GM19193 (cell line): ENCODE data around the gene SNAP47.

Experiments
- POLR2A ChIP-seq: IDR thresholded peaks from 4 replicates; pipeline ENCODE4 v1.6.1; 2011; ENCODE audit not compliant: insufficient read depth, insufficient read length; ENCODE audit errors: extremely low read depth

Gene SNAP47

GRCh38 chr1:227803933-227804332 lies 68.7 kb downstream of the SNAP47 start:
- TF ChIP-seq POLR2A, result no peak

GRCh38 chr1:227805606-227806197 lies 70.5 kb downstream of the SNAP47 start:
- TF ChIP-seq POLR2A, result no peak

- no peak for TF ChIP-seq POLR2A
Observed at GRCh38 chr1:227808566-227808965, 73.3 kb downstream of the SNAP47 start.

- no peak for TF ChIP-seq POLR2A
Observed at GRCh38 chr1:227809026-227809425, 73.8 kb downstream of the SNAP47 start.

GRCh38 chr1:227813962-227814361 lies 78.7 kb downstream of the SNAP47 start:
- no peak for TF ChIP-seq POLR2A

- no peak for TF ChIP-seq POLR2A
Observed at GRCh38 chr1:227815468-227816409, 80.5 kb downstream of the SNAP47 start, which contains the start of gene PRSS38. Gene PRSS38, plus strand, starts transcription at chr1:227815675. Its CDS starts 42 bp downstream, at chr1:227815717.

GRCh38 chr1:227816750-227817446 lies 81.7 kb downstream of the SNAP47 start:
- TF ChIP-seq POLR2A, result no peak

- TF ChIP-seq POLR2A, result no peak
Observed at GRCh38 chr1:227823537-227823936, 88.3 kb downstream of the SNAP47 start.

GRCh38 chr1:227824204-227824603 lies 89.0 kb downstream of the SNAP47 start:
- TF ChIP-seq POLR2A, result no peak

GRCh38 chr1:227828786-227829185 lies 93.6 kb downstream of the SNAP47 start:
- TF ChIP-seq POLR2A, result no peak
